GM21367 (cell line): Measurements from ENCODE around the gene AQP2.

Source experiments
- ATAC-seq: cut with Tn5 transposase; IDR thresholded peaks from one replicate; pipeline ENCODE4 v1.9.1; 2021; ENCODE audit not compliant: unreplicated experiment

The AQP2 gene

GRCh38 chr12:49920241-49920914 lies 30.2 kb upstream of the AQP2 start:
- no peak for ATAC-seq

GRCh38 chr12:49920915-49921286 lies 29.6 kb upstream of the AQP2 start:
- no peak for ATAC-seq

GRCh38 chr12:49921299-49921698 lies 29.2 kb upstream of the AQP2 start:
- no peak for ATAC-seq

- no peak for ATAC-seq
Observed at GRCh38 chr12:49921936-49922335, 28.6 kb upstream of the AQP2 start.

GRCh38 chr12:49922349-49923034 lies 28.0 kb upstream of the AQP2 start:
- ATAC-seq, result no peak

GRCh38 chr12:49923035-49923644 lies 27.4 kb upstream of the AQP2 start:
- ATAC-seq, result no peak

GRCh38 chr12:49923880-49924556 lies 26.5 kb upstream of the AQP2 start:
- ATAC-seq, result no peak

- no peak for ATAC-seq
Observed at GRCh38 chr12:49924628-49925246, 25.8 kb upstream of the AQP2 start.

- ATAC-seq, result no peak
Observed at GRCh38 chr12:49925433-49926204, 24.9 kb upstream of the AQP2 start.

- no peak for ATAC-seq
Observed at GRCh38 chr12:49928471-49928870, 22.1 kb upstream of the AQP2 start.

- no peak for ATAC-seq
Observed at GRCh38 chr12:49929581-49929980, 21.0 kb upstream of the AQP2 start.

- no peak for ATAC-seq
Observed at GRCh38 chr12:49930515-49931288, 19.8 kb upstream of the AQP2 start.

GRCh38 chr12:49932023-49932422 lies 18.5 kb upstream of the AQP2 start:
- ATAC-seq, result no peak

- no peak for ATAC-seq
Observed at GRCh38 chr12:49932533-49933130, 17.9 kb upstream of the AQP2 start.

- ATAC-seq, result no peak
Observed at GRCh38 chr12:49933796-49934195, 16.7 kb upstream of the AQP2 start.

GRCh38 chr12:49934505-49934904 lies 16.0 kb upstream of the AQP2 start:
- ATAC-seq, result no peak

GRCh38 chr12:49936925-49937324 lies 13.6 kb upstream of the AQP2 start:
- ATAC-seq, result no peak

GRCh38 chr12:49937639-49938300 lies 12.8 kb upstream of the AQP2 start:
- ATAC-seq, result no peak

- no peak for ATAC-seq
Observed at GRCh38 chr12:49939307-49939706, 11.2 kb upstream of the AQP2 start.
